H1 (cell line): ENCODE data around the gene GRAMD1C. TPM values are rescaled to one million over a fixed set of nuclear protein-coding genes. Genes with fewer than 3 reads are reported as not detected.

Experiments used
- CTCF ChIA-PET: fragments of 300-600 bp; sonication (Branson Sonifier 250); formaldehyde crosslinking; loops from one replicate; lab custom pipeline; 2021; ENCODE audit not compliant: partially characterized antibody; lab: Charles Lee
- POLR2A ChIA-PET: fragments of 300-600 bp; sonication (Branson Sonifier 250); formaldehyde crosslinking; loops from one replicate; lab custom pipeline; 2021; ENCODE audit warnings: inconsistent platforms; ENCODE audit not compliant: partially characterized antibody; lab: Charles Lee
- DNase-seq, 2 experiments: peaks; one replicate each; pipeline versions ENCODE4 v3.0.0 to v3.0.0-alpha.2; 2010 to 2022; ENCODE audit warnings: low spot score in 2 of 2, low read depth in 1 of 2, mixed read lengths in 1 of 2
- FAIRE-seq: peaks from 2 replicates; lab custom pipeline; 2011; peaks lifted over from hg19 to GRCh38; lab: Jason Lieb, UNC
- H2AFZ ChIP-seq: 2 replicates; pipeline ENCODE4 v1.8.1; 2012; ENCODE audit warnings: low read length, inconsistent platforms
- H2AK5ac ChIP-seq: 2 replicates; pipeline ENCODE4 v1.6.1; 2013; ENCODE audit warnings: low read depth, low read length
- H2BK120ac ChIP-seq: replicated peaks from 2 replicates; pipeline ENCODE3; 2013; ENCODE audit warnings: low read depth, low read length, inconsistent platforms
- H2BK12ac ChIP-seq: 2 replicates; pipeline ENCODE4 v1.6.1; 2013; ENCODE audit warnings: low read depth, low read length
- H2BK15ac ChIP-seq: 2 replicates; pipeline ENCODE4 v1.6.1; 2013; ENCODE audit warnings: low read length
- H2BK20ac ChIP-seq: 2 replicates; pipeline ENCODE4 v1.6.1; 2013; ENCODE audit warnings: low read length
- H2BK5ac ChIP-seq: 2 replicates; pipeline ENCODE4 v1.6.1; 2013; ENCODE audit warnings: low read depth, low read length
- H3K14ac ChIP-seq: 2 replicates; pipeline ENCODE4 v1.6.1; 2013; ENCODE audit warnings: inconsistent platforms; ENCODE audit not compliant: insufficient read length
- H3K18ac ChIP-seq: 2 replicates; pipeline ENCODE4 v1.6.1; 2013; ENCODE audit warnings: low read length; ENCODE audit errors: extremely low read depth
- H3K23ac ChIP-seq: 2 replicates; pipeline ENCODE4 v1.6.1; 2013; ENCODE audit warnings: inconsistent platforms; ENCODE audit not compliant: insufficient read length
- H3K23me2 ChIP-seq: 2 replicates; pipeline ENCODE4 v1.6.1; 2013; ENCODE audit warnings: low read depth, low read length
- H3K27ac ChIP-seq: 2 replicates; pipeline ENCODE4 v1.6.1; 2011; ENCODE audit warnings: low read depth, low read length, inconsistent platforms
- H3K27me3 ChIP-seq, 4 experiments: replicated peaks in 1 of 4; 1 replicate in 1 of 4; 2 replicates in 3 of 4; pipeline versions ENCODE4 v1.6.1 to v1.8.1; 2011 to 2013; ENCODE audit warnings: low read length in 3 of 4, mild to moderate bottlenecking in 3 of 4, inconsistent platforms in 2 of 4, mixed read lengths in 2 of 4, moderate library complexity in 1 of 4; ENCODE audit not compliant: control insufficient read depth in 3 of 4, insufficient read depth in 3 of 4; ENCODE audit errors: extremely low read depth in 1 of 4
- H3K36me3 ChIP-seq, 4 experiments: 2 replicates each; pipeline versions ENCODE4 v1.6.1 to v1.8.1; 2011 to 2013; ENCODE audit warnings: mild to moderate bottlenecking in 4 of 4, low read length in 3 of 4, moderate library complexity in 2 of 4, control low read depth in 1 of 4, inconsistent platforms in 1 of 4; ENCODE audit not compliant: insufficient read depth in 4 of 4, control insufficient read depth in 2 of 4
- H3K4ac ChIP-seq: replicated peaks from 2 replicates; pipeline ENCODE3; 2013; ENCODE audit warnings: low read length, low read depth, mixed read lengths, inconsistent platforms; ENCODE audit not compliant: insufficient read length
- H3K4me1 ChIP-seq, 4 experiments: replicated peaks in 1 of 4; 1 replicate in 1 of 4; 2 replicates in 3 of 4; pipeline versions ENCODE4 v1.6.1 to v1.8.1; 2011 to 2013; ENCODE audit warnings: low read length in 3 of 4, inconsistent platforms in 2 of 4, mixed read lengths in 1 of 4; ENCODE audit not compliant: insufficient read depth in 4 of 4, control insufficient read depth in 3 of 4
- H3K4me2 ChIP-seq, 2 experiments: 2 replicates each; pipeline versions ENCODE4 v1.6.1 to v1.8.1; 2011 to 2013; ENCODE audit warnings: low read depth in 2 of 2, low read length in 2 of 2, control low read depth in 1 of 2, inconsistent platforms in 1 of 2, mild to moderate bottlenecking in 1 of 2; ENCODE audit not compliant: insufficient read depth in 1 of 2
- H3K4me3 ChIP-seq, 4 experiments: fragments of 200-600, 300-600 bp in 1 of 4; sonication (generic), shearing (Covaris generic), sonication (Bioruptor Twin) in 1 of 4; 2 replicates each; pipeline versions ENCODE4 v1.5.1 to v1.8.1; 2011 to 2016; ENCODE audit warnings: low read length in 4 of 4, low read depth in 3 of 4, control low read depth in 2 of 4, inconsistent platforms in 2 of 4, mild to moderate bottlenecking in 2 of 4, mixed read lengths in 1 of 4, moderate library complexity in 1 of 4; ENCODE audit not compliant: insufficient read depth in 2 of 4; ENCODE audit errors: extremely low read depth in 1 of 4
- H3K56ac ChIP-seq: replicated peaks from 2 replicates; pipeline ENCODE3; 2013; ENCODE audit warnings: low read depth, mild to moderate bottlenecking, mixed read lengths, low read length, inconsistent platforms; ENCODE audit not compliant: insufficient read length
- H3K79me1 ChIP-seq: 2 replicates; pipeline ENCODE4 v1.6.1; 2013; ENCODE audit warnings: low read depth, low read length, control low read depth
- H3K79me2 ChIP-seq, 2 experiments: 2 replicates each; pipeline versions ENCODE4 v1.6.1 to v1.8.1; 2012 to 2013; ENCODE audit warnings: low read length in 2 of 2, mild to moderate bottlenecking in 2 of 2, inconsistent platforms in 1 of 2; ENCODE audit not compliant: insufficient read depth in 2 of 2, control insufficient read depth in 1 of 2
- H3K9ac ChIP-seq, 4 experiments: replicated peaks in 1 of 4; 1 replicate in 1 of 4; 2 replicates in 3 of 4; pipeline versions ENCODE4 v1.6.1 to v1.8.1; 2011 to 2013; ENCODE audit warnings: low read depth in 3 of 4, low read length in 3 of 4, control low read depth in 2 of 4, mild to moderate bottlenecking in 2 of 4, moderate library complexity in 2 of 4, inconsistent platforms in 1 of 4; ENCODE audit errors: extremely low read depth in 1 of 4
- H3K9me3 ChIP-seq, 2 experiments: 2 replicates each; pipeline versions ENCODE4 v1.6.1 to v1.8.1; 2012 to 2013; ENCODE audit warnings: mild to moderate bottlenecking in 2 of 2, moderate library complexity in 2 of 2, control low read depth in 1 of 2, inconsistent platforms in 1 of 2, low read depth in 1 of 2, low read length in 1 of 2, mixed read lengths in 1 of 2; ENCODE audit not compliant: insufficient read depth in 2 of 2
- H4K20me1 ChIP-seq, 2 experiments: replicated peaks in 1 of 2; 2 replicates each; pipeline versions ENCODE3 to v1.8.1; 2011 to 2013; ENCODE audit warnings: inconsistent platforms in 2 of 2, low read length in 2 of 2, mild to moderate bottlenecking in 1 of 2; ENCODE audit not compliant: insufficient read depth in 2 of 2, control insufficient read depth in 1 of 2
- H4K5ac ChIP-seq: 2 replicates; pipeline ENCODE4 v1.6.1; 2013; ENCODE audit warnings: low read length, low read depth, mixed read lengths, inconsistent platforms; ENCODE audit not compliant: insufficient read length
- H4K8ac ChIP-seq: 2 replicates; pipeline ENCODE4 v1.8.0; 2013; ENCODE audit warnings: mild to moderate bottlenecking, moderate library complexity, low read length, inconsistent platforms; ENCODE audit not compliant: insufficient read depth; ENCODE audit errors: extremely low read depth
- H4K91ac ChIP-seq: replicated peaks from 2 replicates; pipeline ENCODE3; 2013; ENCODE audit warnings: low read length, mixed read lengths, inconsistent platforms; ENCODE audit not compliant: insufficient read length
- BRCA1 ChIP-seq: IDR thresholded peaks from 2 replicates; pipeline ENCODE4 v1.6.1; 2012; ENCODE audit warnings: low read depth, low read length, improper control_type of control experiment
- CTBP2 ChIP-seq: IDR thresholded peaks from 2 replicates; pipeline ENCODE4 v1.7.0; 2011; ENCODE audit warnings: borderline replicate concordance, mild to moderate bottlenecking, moderate library complexity, mixed read lengths, low read length; ENCODE audit not compliant: insufficient read depth, insufficient read length
- E2F6 ChIP-seq: IDR thresholded peaks from 2 replicates; pipeline ENCODE4 v1.6.1; 2012; ENCODE audit warnings: inconsistent platforms
- FOSL1 ChIP-seq: IDR thresholded peaks from 2 replicates; pipeline ENCODE4 v1.6.1; 2011; ENCODE audit warnings: mild to moderate bottlenecking, low read depth, low read length, moderate library complexity; ENCODE audit not compliant: insufficient read depth
- JUN ChIP-seq: IDR thresholded peaks from 2 replicates; pipeline ENCODE4 v1.6.1; 2011; ENCODE audit warnings: low read depth, mild to moderate bottlenecking, improper control_type of control experiment, low read length
- MAFK ChIP-seq: IDR thresholded peaks from 2 replicates; pipeline ENCODE4 v1.6.1; 2012; ENCODE audit warnings: low read depth, mild to moderate bottlenecking, improper control_type of control experiment, low read length
- NANOG ChIP-seq: IDR thresholded peaks from 2 replicates; pipeline ENCODE4 v1.6.1; 2011; ENCODE audit warnings: low read length, low read depth, mild to moderate bottlenecking, inconsistent platforms; ENCODE audit not compliant: insufficient read depth, poor library complexity, severe bottlenecking
- RNF2 ChIP-seq: fragments of 200-900, 300-1000 bp; sonication (generic); IDR thresholded peaks from 2 replicates; pipeline ENCODE4 v1.7.1; 2016; ENCODE audit warnings: borderline replicate concordance, low read depth, mild to moderate bottlenecking, antibody characterized with exemption, low read length; ENCODE audit not compliant: poor library complexity, severe bottlenecking; ENCODE audit errors: missing control alignments
- SIRT6 ChIP-seq: IDR thresholded peaks from one replicate; pipeline ENCODE4 v1.7.1; 2012; ENCODE audit warnings: low read length, inconsistent platforms
- SIX5 ChIP-seq: IDR thresholded peaks from 2 replicates; pipeline ENCODE4 v1.6.1; 2011; ENCODE audit warnings: mild to moderate bottlenecking, low read depth, low read length
- TEAD4 ChIP-seq: IDR thresholded peaks from 2 replicates; pipeline ENCODE4 v1.6.1; 2012; ENCODE audit warnings: low read depth, low read length, inconsistent platforms, mixed read lengths
- WGBS, 2 experiments: shearing (Covaris generic) in 1 of 2; methylation state at CpG; one replicate each; pipeline versions ENCODE4 v1.1.6 to v1.1.7; 2013 to 2015; ENCODE audit warnings: low lambda C conversion rate in 2 of 2, mixed read lengths in 2 of 2, inconsistent platforms in 1 of 2, low coverage in 1 of 2, missing lambda C conversion rate in 1 of 2; ENCODE audit not compliant: insufficient replicate concordance in 2 of 2, insufficient coverage in 1 of 2, insufficient read length in 1 of 2; ENCODE audit errors: extremely low coverage in 1 of 2, missing lambda C conversion rate in 1 of 2; 5-methylcytosine and 5-hydroxymethylcytosine counted together
- polyA plus RNA-seq, 7 experiments: library from polyadenylated mRNA; depleted of rRNA in 3 of 7; stranded (reverse) in 5 of 7; unstranded in 2 of 7; fragments of >200 nt in 5 of 7; fragments of 200-250 nt in 2 of 7; gene quantifications; 1 replicate in 5 of 7; 2 replicates in 1 of 7; 4 replicates in 1 of 7; pipeline versions ENCODE4 v1.2.1 to v1.2.3, GENCODE V29; 2011 to 2013; ENCODE audit warnings: missing spikeins in 2 of 7, mixed read lengths in 2 of 7
- total RNA-seq: library from RNA; stranded (reverse); fragmentation: NEBNext Ultra II Directional; extraction: Animal tissue kit (Norgen Biotek cat#: 25700); gene quantifications from 2 replicates; pipeline ENCODE4 v1.2.1, GENCODE V29; 2021

GRAMD1C gene
- total and polyA plus RNA-seq, 2 of the 8 experiments (the other 6 are each of a cell fraction or from before 2014, with no cell fraction given) = 0.62 to 2.1 TPM

DNA sequence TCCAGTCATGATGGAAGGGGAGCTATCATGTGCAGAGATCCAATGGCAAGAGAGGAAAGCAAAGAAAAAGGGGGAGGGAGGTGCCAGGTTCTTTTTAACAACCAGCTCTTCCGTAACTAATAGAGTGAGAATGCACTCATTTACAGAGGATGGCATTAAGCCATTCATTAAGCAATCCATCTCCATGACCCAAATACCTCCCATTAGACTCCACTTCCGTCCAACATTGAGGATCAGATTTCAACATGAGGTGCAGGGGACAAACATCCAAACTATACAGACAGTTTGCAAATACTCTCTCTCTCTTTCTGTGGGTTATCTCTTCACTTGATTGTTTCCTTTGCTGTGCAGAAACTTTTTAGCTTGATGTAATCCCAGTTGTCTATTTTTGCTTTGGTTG, 130.4 kb downstream of the GRAMD1C start:
- TF ChIP-seq TEAD4 = no peak
- no peak for TF ChIP-seq BRCA1
- no peak for TF ChIP-seq CTBP2
- TF ChIP-seq JUN = no peak
- TF ChIP-seq MAFK = no peak
- no peak for TF ChIP-seq RNF2
- no peak for TF ChIP-seq NANOG
- no peak for TF ChIP-seq E2F6
- no peak for TF ChIP-seq SIRT6
- TF ChIP-seq SIX5 = no peak
- TF ChIP-seq FOSL1 = no peak
- FAIRE-seq = no peak

More for the DNA sequence above, 130.4 kb downstream of the GRAMD1C start:
- Histone ChIP-seq H4K91ac (no peak overlapping the region), H2BK15ac (no peak overlapping the region), H2AK5ac (no peak overlapping the region), H2BK5ac (no peak overlapping the region), H3K56ac (no peak overlapping the region), H4K5ac (no peak overlapping the region), H3K4me3 (no peak overlapping the region), H3K27ac (no peak overlapping the region), H3K9me3 (no peaks in the 10 kb centered on the region; a peak in 1 of 4 replicates), H3K18ac (no peak overlapping the region), H3K4me1 (no peaks in the 10 kb centered on the region), H4K8ac (no peak overlapping the region), H3K4ac (no peak overlapping the region), H3K23ac (no peak overlapping the region), H3K9ac (no peak overlapping the region), H2BK12ac (no peak overlapping the region), H2AFZ (no peak overlapping the region), H3K27me3 (no peaks in the 10 kb centered on the region), H3K79me2 (no peaks in the 10 kb centered on the region), H3K79me1 (no peaks in the 10 kb centered on the region), H3K23me2 (no peaks in the 10 kb centered on the region), H3K4me2 (no peak overlapping the region), H3K36me3 (no peaks in the 10 kb centered on the region; a peak in 1 of 8 replicates), H2BK20ac (no peak overlapping the region), H4K20me1 (no peaks in the 10 kb centered on the region), H3K14ac (no peak overlapping the region), H2BK120ac (no peak overlapping the region)
- WGBS, 2 experiments = 74% methylated on average over 2 of the region's 2 CpGs; no CpG with 5 or more reads in 1 of the 2 experiments
- CTCF ChIA-PET = interaction anchor here (1.8 kb wide), 1 partner anchor 102 kb away, joined by 4 read pairs; no protein-coding TSS in a partner anchor
- POLR2A ChIA-PET = no interaction called here
- no peak for DNase-seq
